DMS153 treated with DMSO at 0.1 percent for 48 hours (cell line): ENCODE results near the gene RTP4.

Experiments used
- DNase-seq: peaks from one replicate; lab custom pipeline; 2025; ENCODE audit not compliant: unreplicated experiment; lab: John Stamatoyannopoulos, UW

RTP4 gene, protein sequence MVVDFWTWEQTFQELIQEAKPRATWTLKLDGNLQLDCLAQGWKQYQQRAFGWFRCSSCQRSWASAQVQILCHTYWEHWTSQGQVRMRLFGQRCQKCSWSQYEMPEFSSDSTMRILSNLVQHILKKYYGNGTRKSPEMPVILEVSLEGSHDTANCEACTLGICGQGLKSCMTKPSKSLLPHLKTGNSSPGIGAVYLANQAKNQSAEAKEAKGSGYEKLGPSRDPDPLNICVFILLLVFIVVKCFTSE

DNA sequence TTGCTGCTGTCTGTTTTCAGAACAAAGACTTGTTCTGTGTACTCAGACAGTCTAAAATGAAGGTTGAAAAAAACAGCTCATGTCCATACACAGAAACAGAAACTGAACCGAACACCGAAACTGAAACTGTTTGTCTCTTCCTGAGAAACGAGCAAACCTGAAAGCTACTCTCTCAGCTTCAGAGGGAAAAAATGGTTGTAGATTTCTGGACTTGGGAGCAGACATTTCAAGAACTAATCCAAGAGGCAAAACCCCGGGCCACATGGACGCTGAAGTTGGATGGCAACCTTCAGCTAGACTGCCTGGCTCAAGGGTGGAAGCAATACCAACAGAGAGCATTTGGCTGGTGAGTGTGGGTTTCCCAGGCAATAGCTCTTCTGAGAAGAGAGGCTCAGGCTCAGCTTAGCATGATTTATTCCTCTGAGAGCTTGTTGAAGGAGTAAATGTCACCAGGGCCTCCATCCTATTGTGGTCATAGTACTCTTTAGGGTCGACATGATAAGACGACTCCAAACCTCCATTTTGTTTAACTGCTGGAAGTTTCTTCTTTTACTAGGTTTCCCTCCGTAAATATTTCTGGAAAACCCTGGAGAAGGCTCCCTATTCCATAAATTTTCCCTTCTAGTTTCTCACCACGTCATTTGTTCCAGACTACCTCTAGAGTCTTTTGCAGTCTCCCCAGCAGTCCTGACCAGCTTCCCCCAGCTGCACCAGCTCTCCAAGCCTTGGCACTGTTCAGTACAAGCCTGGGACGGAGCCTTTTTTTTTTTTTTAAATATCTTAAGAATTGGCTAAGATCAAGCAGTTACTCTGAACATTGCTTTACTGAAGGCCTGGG is at the start of gene RTP4:
TSS of gene RTP4 (plus strand) at position 135 of the 838 bp plus-strand sequence. CDS start at position 192, 57 bp downstream.
- DNase-seq: peak; percentile 7

DNA sequence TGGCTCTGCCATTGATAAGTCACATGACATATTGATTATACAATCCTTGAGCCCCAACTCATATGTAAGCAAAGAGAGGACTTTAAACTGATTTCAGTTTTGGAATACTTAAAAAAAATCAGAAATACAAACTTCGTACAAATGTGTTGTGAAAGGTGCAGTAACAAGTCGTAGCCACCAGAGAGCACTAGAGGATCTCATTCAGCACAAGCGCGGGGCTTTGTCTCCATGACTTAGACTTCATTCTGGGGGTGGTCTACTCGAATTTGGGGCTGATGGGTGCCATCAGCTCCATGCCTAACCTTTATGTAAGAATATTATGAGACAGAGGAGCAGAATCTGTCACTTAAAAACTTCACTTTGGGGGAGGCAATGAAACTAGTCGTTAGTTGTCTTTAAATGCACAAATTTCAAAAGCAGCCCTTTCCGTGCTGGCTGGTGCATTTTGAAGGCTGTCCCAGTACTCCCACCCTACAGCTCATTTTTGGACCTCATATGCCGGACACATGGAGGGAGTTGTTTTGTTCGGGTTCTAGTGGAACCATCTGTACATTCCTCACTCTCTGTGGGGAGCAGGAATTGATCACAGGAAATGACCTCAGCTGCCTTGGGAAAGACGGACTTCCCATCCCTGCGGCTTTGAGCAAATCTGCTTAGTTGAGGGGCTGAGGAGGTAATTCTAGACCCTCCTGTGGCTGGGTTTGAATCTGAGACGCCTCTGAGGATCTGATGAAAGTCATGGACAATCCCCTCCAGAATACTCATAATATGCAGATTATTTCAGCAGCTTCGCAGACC is 49.2 kb upstream of the RTP4 start:
- peak; percentile 40 for DNase-seq

GRCh38 chr3:187319699-187320302 is 48.4 kb upstream of the RTP4 start:
- peak; percentile 22 for DNase-seq

GRCh38 chr3:187321766-187322165 is 46.4 kb upstream of the RTP4 start:
- DNase-seq: no peak

DNA sequence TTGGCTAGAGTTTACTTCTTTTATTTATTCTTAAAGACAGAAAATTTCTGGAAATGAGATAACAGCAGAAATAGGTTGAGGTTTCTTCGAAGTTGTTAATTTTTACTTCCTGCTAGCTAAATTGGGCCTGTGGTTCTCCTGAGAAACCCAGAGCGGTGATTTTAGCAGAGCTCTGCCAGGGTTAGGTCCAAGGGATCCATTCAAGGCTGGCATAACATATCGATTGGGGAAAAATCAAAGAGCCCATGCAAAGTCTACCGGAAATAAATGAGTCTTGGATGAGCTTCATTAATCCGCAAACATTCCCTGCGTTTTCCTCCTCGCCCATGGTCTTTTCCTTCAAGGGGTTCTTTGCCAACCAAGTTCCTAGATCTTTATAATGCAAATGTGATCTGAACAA is 45.9 kb upstream of the RTP4 start:
- no peak for DNase-seq

DNA sequence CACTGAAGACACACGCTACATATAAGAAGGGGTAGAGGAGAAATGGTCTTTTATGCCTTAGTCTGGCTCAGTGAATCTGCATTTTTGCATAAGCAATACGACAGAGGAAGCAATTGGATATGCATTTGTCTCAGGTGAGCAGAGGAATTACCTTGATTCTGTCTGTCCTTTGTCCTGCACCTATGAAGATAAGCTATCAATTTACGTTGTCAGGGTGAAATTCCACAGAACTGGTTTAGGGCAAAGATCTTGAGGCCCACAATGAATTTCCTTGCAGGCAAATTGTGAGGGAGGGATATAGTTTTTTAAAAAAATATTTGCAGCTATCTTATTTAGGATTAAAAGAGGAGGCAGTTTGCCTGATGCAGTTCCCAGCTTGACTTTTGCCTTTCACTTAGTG is 45.1 kb upstream of the RTP4 start:
- DNase-seq: no peak

DNA sequence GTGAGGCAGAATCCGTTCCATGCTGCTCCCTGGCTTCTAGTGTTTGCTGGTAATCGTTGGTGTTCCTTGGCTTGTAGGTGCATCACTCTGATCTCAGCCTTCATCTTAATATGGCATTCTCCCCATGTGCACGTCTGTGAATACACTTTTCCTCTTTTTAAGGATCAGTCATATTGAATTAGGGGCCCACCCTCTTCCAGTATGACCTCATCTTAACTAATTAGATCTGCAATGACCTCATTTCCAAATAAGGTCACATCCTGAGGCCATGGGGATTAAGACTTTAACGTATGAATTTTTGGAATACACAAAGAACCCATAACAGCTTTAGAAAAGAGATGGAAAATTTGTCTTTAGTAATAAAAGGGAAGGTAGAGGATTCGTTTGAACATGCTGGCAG is 42.6 kb upstream of the RTP4 start:
- DNase-seq: no peak

- no peak for DNase-seq
These were observed 40.3 kb upstream of the RTP4 start for GRCh38 chr3:187327845-187328244.

- no peak for DNase-seq
These were observed 39.5 kb upstream of the RTP4 start for GRCh38 chr3:187328691-187329090.

DNA sequence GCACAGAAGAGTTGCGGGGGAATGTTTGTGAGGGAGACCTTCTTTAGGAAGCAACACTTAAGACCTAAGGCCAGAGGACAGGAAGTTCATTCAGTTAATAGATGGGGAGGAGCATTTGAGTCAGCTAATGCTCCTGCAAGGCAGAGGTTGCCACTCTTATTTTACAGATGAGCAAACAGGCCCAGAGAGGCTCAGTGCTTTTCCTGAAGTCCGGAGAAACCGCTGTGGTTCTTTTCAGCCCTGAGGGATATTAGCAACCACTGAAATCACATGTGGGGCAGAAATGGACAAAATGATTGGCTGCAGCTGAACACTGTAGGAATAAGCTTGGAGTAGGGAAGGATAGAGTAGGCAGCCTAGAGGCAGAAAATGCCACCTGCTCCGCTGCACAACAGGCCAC is 33.3 kb upstream of the RTP4 start:
- no peak for DNase-seq

DNA sequence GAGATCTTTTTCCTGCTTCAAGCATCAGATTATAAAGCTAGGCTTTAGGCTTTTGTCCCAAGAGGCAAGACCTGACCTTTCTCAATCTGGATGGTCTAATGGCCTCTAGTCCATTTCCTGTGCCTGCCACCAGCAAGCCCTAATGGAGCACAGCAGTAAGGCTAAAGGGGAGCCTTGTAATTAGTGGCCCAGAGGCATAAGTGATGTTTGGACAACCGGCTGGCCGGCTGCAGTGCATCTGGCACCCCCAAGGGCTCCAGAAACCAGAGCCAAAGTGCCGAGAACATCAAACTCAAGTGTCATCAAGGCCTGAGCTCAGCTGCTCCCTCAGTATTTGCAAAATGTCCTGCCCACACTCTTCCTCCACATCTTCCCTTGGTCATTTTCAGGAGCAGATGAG is 31.9 kb upstream of the RTP4 start:
- no peak for DNase-seq

DNA sequence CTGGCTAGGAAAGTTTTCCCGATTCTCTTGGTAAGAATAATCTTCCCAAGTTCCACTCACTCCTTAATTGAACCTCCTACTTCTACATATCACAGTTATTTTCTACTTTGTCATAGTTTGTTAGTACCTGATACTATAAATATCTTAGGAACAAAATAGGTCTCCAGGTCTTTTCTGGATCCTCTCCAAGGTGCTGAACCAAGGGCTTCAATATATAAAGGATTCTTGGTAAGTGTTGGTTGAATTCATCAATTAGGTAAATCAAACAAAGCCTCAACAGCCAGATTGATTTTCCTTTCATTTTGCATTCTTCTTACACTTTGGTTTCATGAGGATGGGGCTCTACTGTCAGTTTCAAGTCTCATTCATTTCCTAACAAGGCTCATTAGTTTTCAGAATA is 27.6 kb upstream of the RTP4 start:
- DNase-seq: no peak

- DNase-seq: no peak
These were observed 25.9 kb upstream of the RTP4 start for GRCh38 chr3:187342255-187342654.

DNA sequence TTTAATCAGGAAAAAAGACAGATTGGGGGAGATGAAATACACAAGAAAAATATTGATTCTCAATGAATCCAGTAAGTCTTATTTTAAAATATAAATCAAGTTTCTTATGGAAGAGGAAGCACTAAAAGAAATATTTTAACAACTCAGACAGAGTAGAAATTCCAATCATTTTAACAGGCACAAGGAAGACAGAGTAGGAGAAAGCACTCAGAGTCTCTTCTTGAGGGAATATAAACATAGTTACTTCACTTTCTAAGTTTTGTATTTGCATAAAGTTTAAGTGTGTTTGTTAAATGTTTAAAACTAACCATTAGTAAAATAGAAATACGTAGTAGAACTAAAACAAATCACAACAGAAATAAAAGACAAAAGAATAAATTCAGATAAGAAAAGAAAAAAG is 24.5 kb upstream of the RTP4 start:
- DNase-seq: no peak

DNA sequence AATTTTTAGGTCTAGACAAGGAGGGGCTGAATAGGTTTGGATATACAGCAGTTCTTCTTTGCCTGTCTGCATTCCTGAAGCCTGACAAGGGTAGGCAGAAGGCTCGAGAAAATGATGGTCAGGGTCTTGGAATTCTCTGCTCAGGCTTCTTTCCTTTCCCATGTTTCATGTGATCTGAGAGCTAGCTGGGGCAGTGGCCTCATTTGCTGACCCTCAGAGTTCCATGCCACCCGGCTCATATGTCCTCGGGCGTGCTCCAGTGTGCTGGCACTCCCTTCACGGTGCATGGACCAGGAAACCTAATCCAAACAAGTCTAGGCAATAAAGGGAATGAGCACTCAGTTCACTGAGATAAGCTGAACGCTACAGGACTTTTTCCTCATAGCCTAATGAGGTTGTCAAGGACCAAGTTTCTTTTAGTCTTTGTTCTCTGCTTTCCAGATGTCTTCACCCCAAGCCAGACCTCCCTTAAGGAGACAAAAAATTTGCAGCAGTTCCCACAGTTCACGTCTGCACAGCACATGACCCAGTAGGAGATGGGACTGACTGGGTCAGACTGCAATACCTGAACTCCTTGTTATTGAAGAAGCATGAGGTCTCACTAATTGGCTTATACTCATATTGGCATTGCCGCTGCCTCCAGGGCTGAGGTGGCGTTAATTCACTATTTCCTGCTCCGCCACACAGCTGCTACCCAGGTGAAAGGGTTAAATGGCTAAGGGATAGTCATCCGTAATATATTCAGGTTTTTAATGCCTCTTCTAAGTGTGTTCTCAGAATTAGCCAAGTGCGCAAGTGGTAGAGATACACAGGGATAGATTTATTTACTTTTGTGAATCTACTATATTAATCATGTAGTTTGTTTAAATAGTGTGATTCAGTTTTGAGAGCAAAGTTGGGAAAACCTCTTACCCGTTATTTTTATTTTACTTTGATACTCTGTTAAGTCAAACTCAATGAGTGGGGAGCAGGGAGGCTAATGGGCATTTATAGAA is 15.3 kb upstream of the RTP4 start:
- no peak for DNase-seq

DNA sequence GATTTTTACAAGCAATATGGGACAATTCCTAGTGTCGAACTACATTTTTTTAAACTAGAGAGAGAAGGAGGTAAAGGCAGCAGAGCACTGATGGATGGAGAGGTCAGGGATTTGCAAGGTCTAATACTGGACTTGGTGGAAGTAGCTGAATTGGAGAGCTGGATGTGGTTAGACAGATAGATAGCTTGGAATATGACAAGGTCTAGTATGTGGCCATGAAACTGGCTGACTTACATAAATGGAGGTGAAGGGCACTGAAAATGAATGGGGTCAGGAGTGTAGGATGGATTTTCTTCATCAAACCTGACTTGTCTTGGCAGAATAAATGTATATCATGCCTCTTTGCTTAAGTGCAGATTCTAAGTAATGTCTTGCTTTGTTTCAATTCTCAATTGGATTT is 10.1 kb upstream of the RTP4 start:
- DNase-seq: no peak

DNA sequence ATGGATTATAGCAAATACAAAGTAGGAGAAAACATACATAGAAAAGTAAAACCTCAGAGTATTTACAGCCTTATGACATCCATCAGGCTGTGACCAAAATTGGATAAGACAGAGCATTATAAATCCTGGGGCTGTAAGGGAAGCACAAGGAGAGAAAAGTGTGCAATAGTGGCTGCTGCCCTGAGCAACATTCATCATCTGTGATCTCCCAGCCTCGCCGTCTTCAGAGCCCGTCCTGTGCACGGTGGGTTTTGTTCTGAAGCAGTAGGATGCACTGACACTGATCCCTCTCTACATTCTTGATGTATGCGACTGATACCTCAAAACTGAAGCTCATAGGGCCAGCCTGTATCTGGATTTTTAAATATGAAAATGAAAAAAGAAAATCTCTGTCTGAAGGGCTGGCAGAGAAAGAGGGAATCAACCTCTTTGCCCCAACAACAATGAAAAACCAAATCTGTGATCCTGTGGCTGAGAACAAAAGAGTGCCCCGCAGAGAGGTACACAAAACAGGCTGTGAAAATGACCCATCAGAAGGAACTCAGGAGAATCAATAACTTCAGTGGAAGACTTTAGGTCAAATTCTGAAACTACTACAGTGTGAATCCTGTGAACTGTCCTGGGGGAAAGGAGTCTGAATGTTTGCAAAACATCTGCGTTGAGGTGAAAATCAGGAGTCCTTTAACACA is 8.2 kb upstream of the RTP4 start:
- DNase-seq: no peak

DNA sequence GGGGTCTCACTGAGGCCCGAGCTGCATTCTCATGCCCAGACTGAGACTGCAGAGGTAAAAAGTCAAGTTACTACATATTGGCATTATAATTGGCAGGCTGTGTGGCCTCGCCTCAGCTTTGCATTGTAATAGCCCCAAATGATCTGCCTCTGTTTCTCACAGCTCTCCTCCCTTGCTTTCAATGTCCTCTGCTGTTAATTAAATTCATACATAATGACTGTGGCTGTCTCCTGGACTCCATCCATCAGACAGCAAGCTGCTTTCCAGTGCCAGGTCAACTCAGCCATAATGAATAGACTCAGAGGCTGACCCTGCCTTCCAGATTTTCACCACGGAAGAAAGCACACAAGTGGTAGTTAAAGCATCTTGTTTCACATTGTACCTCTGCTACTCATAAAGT is 7.6 kb upstream of the RTP4 start:
- DNase-seq: no peak

DNA sequence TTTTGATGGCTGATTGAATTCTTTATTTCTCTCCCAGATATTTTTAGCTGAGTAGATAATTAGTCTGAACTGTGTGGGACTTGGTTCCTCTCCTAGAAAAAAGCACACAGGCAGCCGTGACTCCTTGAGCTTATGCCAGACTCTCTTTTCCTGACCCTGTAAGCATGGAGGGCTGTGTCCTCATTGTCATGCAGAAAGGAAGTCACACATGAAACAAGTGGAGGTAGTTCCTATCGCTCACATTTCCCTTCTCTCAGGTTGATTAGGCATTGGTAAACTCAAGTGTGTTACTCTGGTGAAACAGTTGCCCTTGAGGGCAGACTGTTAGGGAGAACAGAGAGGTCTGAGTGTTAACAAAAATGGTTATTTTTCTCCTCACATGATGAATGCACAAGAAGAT is 6.3 kb upstream of the RTP4 start:
- DNase-seq: no peak
